HG03139 (cell line): Measurements from ENCODE around the gene TNFRSF6B.
"Not testable (repeated sequence)": the region's sequence is repeated elsewhere in the genome, so short reads cannot be mapped to it uniquely, and the experiment has no call there.

Experiments used
- ATAC-seq: cut with Tn5 transposase; IDR thresholded peaks from one replicate; pipeline ENCODE4 v1.9.1; 2021; ENCODE audit not compliant: unreplicated experiment

Gene TNFRSF6B

DNA sequence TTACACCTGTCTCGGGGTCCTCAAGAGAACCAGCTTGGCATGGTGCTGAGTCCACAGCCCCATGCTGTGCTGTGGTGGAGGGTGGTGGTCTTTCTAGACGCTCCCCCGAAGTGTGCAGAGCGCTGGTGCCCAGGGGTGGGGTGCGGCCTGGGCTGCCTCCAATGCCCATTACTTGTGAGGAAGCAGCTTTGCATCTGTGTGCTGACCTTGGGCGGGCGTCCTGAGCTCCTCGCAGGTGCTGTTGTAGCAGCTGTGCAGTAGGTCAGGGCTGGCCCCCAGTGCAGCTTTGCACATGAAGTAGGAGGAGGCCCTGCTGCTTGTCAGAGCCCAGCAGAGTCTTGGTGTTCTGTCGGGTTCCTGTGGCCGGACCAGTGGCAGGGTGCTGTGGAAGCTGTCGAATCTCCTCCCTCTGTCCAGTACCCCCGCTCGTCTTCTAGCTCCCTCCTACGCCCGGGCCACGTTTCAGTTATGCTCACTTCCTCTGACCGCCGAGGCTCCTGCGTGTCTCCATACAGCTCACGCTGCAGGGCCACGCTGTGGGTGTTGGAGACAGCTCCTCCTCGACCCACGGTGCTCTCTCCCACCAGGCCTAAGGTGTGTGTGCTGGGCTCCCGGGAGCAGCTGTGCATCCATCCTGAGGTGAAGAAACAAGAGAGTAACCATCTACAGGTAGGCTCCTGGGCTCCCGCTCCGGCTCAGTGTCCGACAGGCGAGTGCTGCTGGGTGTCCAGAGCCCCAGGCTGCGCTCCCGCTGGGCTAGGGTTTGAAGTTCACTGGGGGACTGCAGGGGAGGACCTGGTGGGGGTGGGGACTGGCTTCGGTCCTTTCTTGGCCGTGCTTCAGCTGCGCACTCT, 34.3 kb upstream of the TNFRSF6B start:
- no peak for ATAC-seq

GRCh38 chr20:63662813-63663189, 33.7 kb upstream of the TNFRSF6B start:
- ATAC-seq: no peak

DNA sequence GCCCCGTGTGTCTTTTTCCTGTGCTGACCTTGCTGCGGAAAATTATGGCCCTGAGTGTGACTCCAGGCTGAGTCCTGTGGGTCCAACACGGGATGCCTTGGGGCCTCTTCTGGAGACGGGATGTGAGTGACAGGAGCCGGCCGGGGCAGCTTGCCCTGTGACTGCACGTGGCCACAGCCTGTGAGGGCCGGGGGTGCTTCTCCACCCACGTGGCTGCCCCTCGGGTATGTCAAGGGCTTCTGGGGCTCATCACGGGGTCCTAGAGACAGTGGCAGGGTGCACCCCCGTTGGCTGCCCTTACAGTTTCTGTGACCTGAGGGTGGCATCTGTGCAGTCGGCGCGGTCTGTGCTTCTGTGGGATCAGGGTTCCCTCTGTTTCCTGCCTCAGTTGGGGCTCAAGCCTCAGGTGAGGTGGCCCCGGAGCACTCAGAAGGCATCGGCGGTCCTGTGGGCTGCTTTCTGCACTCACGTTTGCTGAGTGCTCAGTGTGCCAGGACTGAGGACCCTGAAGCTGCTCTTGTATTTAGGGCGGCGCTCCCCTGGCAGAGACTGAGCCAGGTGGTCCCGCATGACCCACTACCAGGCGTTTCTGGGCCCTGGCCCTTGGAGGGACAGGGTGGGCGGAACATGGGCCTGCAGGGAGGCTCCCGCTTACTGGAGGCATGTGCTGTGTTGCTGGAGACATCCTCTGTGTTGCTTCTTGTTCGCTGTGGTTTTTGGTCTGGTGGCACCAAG, 33.0 kb upstream of the TNFRSF6B start:
- ATAC-seq: no peak

DNA sequence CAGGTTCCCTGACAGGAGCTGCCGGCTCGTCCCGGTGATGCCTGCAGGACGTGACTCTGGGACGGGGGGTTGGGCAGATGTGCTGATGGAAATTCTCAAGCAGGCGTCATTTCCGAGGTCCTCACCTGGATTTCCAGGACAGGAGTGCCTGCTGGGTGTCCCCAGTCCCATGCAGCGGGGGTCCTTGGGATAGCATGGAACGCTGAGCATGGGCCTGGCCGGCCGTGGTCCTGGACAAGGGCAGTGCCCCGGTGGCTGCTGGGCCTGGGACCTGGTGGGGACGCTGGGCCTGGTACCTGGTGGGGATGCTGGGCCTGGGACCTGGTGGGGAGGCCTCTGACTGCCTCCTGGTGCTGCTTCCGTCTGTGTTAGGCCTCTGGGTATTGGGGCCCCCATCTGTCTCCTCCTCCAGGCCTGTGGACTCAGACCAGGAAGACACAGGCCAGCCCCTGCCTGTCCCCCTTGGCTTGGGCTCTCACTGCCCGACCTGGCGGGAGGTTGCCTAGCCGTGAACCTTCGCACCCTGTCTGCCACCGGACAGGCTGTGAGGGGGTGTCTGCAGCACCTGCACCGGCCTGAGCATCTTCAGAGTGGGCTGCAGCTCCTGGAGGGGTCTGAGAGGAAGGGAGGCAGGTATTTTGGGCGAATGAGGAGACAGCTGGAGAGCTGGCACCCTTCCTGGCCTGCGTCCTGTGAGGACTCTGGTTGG, 32.2 kb upstream of the TNFRSF6B start:
- no peak for ATAC-seq

DNA sequence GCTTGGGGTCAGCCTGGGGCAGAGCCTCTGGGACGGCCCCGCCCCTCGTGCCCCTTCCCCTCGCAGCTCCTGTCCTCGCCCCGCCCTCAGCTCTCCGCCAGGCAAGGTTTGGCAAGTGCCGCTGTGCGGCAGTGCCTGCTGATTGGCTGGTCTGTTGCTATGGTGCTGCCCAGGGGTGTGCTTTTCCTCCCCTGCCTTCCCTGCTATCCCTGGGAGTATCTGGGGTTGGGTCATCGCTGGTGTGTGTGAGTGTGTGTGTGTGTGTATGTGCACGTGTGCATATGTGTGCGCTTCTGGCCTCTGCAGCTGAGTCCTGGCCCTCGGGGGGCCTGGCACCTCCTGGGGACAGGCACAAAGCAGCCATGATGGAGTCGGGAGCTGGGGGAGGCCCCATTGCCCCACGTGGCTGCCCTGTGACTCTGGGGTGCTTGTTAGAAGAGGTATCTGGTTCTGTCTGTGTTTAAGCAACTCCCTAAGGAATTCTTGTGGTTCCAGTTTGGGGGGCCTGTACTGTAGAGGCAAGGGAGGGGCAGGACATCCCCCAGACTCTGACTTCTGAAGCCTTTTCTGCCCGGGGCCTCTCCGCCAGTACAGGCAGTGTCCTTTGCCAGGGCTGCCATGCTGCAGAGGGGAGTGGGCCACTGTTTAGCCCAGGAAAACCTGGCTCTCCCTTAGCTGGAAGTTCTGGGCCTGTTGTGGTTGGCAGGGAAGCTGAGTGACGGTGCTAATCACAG, 31.4 kb upstream of the TNFRSF6B start:
- ATAC-seq: no peak

GRCh38 chr20:63665708-63666107, 30.7 kb upstream of the TNFRSF6B start:
- ATAC-seq: no peak

DNA sequence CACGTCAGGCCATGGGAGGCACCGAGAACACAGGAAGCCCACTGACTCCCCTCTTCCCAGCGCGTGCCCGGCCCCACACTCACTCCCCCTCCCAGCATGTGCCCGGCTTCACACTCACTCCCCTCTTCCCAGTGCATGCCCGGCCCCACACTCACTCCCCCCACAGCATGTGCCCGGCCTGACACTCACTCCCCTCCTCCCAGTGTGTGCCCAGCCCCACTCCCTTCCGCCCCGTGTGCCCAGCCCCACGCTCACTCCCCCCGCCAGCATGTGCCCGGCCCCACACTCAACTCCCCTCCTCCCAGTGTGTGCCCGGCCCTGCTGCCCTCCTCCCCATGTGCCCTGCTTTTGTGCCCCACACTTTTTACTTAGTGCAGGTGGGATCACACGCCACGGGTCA, 28.6 kb upstream of the TNFRSF6B start:
- ATAC-seq: no peak

GRCh38 chr20:63668351-63668750, 28.1 kb upstream of the TNFRSF6B start:
- ATAC-seq: no peak

DNA sequence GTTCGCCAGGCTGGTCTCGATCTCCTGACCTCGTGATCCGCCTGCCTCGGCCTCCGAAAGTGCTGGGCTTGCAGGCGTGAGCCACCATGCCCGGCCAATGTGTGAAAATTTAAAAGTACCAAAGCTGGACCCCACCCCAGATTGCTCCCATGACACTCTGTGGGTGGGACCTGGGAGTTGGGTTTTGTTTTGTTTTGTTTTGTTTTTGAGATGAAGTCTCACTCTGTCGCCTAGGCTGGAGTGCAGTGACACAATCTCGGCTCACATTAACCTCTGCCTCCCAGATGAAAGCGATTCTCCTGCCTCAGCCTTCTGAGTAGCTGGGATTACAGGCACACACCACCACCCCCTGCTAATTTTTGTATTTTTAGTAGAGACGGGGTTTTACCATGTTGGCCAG, 24.8 kb upstream of the TNFRSF6B start:
- not testable (repeated sequence) for ATAC-seq

- ATAC-seq: no peak
Observed at GRCh38 chr20:63672666-63673065, 23.8 kb upstream of the TNFRSF6B start.

- no peak for ATAC-seq
Observed at GRCh38 chr20:63673951-63674350, 22.5 kb upstream of the TNFRSF6B start.

DNA sequence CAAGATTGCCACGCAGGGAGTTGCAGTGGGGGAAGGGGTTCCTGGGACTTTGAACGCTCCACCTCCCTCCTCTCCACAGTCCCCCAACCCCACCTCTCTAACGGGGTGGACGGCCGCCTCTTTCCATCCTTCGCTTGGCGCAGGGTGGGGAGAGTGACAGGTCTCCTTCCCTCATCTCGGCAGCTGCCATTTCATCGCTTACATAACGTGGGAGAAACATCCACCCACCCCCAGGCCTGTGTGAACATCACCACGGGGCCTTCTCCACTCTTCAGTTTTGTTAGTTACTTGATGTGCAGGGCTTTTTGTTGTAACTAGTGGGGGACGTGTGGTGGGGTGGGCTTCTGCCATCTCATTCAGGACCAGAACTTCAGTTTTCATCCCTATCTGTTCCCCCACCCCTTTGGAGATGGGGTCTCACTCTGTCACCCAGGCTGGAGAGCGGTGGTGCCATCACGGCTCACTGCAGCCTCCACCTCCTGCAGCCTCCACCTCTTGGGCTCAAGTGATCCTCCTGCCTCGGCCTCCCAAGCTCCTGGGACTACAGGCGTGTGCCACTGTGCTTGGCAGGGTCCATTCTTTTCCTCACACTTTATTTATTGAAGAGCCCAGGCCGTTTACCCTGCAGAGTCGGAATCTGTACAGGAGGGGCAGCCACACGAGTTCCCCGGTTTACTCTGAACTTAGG, 20.6 kb upstream of the TNFRSF6B start:
- ATAC-seq: no peak

DNA sequence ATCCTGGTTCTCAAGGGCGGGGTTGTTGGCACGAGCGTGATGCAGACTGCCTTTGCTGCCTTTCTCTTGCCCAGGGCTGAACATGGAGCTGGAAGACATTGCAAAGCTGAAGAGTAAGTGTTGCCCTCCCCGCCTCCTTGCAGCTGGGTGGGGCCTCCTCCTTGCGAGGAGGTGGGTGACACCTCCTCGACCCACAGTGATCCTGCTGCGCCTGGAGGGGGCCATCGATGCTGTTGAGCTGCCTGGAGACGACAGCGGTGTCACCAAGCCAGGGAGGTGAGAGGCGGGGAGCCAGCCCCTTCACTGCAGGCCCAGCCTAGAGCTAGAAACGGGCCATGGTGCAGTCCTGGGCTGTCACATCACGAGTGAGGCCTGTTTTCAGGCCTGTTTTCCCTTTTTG, 18.4 kb upstream of the TNFRSF6B start:
- no peak for ATAC-seq

- ATAC-seq: no peak
Observed at GRCh38 chr20:63678667-63679465, 17.6 kb upstream of the TNFRSF6B start.

DNA sequence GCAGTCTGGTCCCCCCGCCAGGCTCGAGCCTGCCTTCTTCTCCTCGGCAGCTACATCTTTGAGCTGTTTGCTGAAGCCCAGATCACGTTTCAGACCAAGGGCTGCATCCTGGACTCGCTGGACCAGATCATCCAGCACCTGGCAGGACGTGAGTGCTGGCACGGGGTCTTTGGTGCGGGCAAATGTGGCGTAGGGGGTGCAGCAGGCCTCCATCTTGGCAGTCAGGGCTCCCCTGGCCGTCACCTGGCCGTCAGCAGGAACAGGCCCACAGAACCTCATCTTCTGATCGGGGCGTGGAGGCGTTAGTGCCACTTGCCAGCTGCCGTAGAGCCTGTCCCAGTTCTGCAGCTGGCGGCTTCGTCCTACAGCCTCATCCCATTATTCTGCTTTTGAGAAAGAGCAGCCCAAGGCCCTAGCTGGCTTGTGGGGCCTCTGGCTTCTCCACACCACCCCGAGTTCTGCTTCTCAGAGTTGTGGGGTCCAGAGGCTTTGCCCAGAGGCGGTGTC, 16.6 kb upstream of the TNFRSF6B start:
- ATAC-seq: no peak

- ATAC-seq: no peak
Observed at GRCh38 chr20:63680427-63680826, 16.0 kb upstream of the TNFRSF6B start.

GRCh38 chr20:63680857-63681608, 15.4 kb upstream of the TNFRSF6B start:
- ATAC-seq: no peak

DNA sequence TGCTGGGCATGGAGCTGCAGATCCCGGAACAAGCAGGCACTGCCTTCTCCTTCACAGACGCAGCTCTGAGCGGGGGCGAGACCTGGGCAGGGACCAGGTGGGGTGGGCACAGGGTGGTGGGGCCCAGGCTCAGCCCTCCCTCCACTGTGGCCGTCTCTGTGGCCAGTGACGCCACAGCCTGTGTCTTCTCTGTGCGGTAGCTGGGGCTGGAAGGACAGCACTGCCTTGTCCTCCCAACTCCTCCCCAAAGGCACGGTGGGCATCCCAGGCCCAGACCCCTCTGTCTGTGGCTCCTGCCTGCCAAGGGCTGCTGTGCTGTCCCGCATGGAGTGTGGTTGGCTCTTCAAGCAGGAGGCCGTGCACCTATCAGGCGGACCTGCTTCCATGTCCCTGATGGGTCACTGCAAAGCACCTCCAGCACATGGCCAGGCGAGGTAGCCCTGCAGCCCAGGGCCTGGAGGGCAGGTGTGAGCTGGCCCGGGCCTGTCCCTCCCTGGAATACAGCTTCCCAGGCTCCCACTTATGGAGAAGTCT, 14.8 kb upstream of the TNFRSF6B start:
- no peak for ATAC-seq
